SK-N-SH (cell line): ENCODE results near the gene RIN3.

ENCODE experiments used
- EP300 ChIP-seq, 2 experiments: IDR thresholded peaks; 2 replicates each; pipeline versions ENCODE4 v1.4.0 to v1.6.1; 2012; ENCODE audit warnings: borderline replicate concordance in 1 of 2, low read depth in 1 of 2, low read length in 1 of 2
- EZH2phosphoT487 ChIP-seq: fragments of 200-600 bp; sonication (generic); IDR thresholded peaks from 2 replicates; pipeline ENCODE4 v1.6.1; 2017; ENCODE audit warnings: low read depth, mixed run types, mild to moderate bottlenecking, antibody characterized with exemption, moderate library complexity, borderline replicate concordance
- GABPA ChIP-seq: IDR thresholded peaks from 2 replicates; pipeline ENCODE4 v1.4.0; 2012; ENCODE audit warnings: low read depth, mild to moderate bottlenecking
- MXI1 ChIP-seq: IDR thresholded peaks from 2 replicates; pipeline ENCODE4 v1.6.1; 2012; ENCODE audit warnings: mild to moderate bottlenecking, low read depth, low read length, improper control_type of control experiment
- POLR2AphosphoS5 ChIP-seq: IDR thresholded peaks from 2 replicates; pipeline ENCODE4 v1.6.1; 2012; ENCODE audit warnings: low read depth, low read length
- SMC3 ChIP-seq: IDR thresholded peaks from 2 replicates; pipeline ENCODE4 v1.6.1; 2012; ENCODE audit warnings: low read depth, low read length, improper control_type of control experiment
- TF ChIP-seq, protein P1 (sequence below): fragments of 150-350 bp; IDR thresholded peaks from 2 replicates; pipeline ENCODE4 v1.6.1; 2017; ENCODE audit warnings: antibody characterized with exemption, low read length, low read depth, borderline replicate concordance
- TF ChIP-seq, protein P2 (sequence below): fragments of 200-600 bp; sonication (generic); IDR thresholded peaks from 2 replicates; pipeline ENCODE4 v1.6.1; 2017; ENCODE audit warnings: antibody characterized with exemption, mild to moderate bottlenecking, moderate library complexity
- TF ChIP-seq, protein P3 (sequence below): IDR thresholded peaks from 2 replicates; pipeline ENCODE4 v1.4.0; 2012; ENCODE audit warnings: low read depth
- TF ChIP-seq, protein P4 (sequence below): IDR thresholded peaks from 2 replicates; pipeline ENCODE4 v1.6.1; 2012; ENCODE audit warnings: mild to moderate bottlenecking, low read depth, low read length, moderate library complexity

DNA sequence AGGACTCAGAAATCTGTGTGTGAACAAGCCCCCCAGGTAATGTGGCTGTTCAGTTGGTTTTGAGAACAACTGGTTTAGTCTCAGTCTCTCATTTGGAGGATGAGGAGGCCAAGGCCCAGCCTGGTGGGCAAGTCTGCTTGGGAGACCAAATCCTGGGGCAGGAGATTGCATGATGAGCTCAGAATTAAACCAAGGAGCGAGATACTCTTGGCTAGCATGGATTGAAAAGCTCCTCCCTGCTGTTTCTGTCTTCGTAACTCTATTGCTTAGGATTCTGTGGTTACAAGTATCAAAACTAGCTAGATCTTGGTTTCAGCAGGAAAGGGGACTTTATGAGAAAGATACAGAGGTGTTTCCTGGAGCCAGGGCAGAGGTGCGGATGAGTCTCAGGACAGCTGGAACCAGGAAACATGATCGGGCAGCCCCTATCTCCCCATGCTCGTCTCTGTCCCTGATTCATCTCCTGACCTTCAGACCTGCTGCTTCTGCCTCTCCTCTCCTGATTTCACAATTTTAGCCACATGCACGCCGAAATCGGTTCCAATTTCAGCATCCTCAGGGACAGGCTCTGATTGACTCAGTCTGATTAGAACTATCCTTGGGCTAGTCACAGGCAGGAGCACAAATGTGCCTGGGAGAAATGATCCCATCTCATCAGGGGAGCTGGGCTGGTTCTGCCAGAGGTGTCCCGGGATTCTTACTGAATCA lies 40.2 kb upstream of the RIN3 start:
- TF ChIP-seq GABPA: no peak
- TF ChIP-seq, protein P1, sequence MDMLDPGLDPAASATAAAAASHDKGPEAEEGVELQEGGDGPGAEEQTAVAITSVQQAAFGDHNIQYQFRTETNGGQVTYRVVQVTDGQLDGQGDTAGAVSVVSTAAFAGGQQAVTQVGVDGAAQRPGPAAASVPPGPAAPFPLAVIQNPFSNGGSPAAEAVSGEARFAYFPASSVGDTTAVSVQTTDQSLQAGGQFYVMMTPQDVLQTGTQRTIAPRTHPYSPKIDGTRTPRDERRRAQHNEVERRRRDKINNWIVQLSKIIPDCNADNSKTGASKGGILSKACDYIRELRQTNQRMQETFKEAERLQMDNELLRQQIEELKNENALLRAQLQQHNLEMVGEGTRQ: no peak
- TF ChIP-seq POLR2AphosphoS5: no peak
- TF ChIP-seq, protein P2, sequence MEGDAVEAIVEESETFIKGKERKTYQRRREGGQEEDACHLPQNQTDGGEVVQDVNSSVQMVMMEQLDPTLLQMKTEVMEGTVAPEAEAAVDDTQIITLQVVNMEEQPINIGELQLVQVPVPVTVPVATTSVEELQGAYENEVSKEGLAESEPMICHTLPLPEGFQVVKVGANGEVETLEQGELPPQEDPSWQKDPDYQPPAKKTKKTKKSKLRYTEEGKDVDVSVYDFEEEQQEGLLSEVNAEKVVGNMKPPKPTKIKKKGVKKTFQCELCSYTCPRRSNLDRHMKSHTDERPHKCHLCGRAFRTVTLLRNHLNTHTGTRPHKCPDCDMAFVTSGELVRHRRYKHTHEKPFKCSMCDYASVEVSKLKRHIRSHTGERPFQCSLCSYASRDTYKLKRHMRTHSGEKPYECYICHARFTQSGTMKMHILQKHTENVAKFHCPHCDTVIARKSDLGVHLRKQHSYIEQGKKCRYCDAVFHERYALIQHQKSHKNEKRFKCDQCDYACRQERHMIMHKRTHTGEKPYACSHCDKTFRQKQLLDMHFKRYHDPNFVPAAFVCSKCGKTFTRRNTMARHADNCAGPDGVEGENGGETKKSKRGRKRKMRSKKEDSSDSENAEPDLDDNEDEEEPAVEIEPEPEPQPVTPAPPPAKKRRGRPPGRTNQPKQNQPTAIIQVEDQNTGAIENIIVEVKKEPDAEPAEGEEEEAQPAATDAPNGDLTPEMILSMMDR: no peak
- TF ChIP-seq, protein P3, sequence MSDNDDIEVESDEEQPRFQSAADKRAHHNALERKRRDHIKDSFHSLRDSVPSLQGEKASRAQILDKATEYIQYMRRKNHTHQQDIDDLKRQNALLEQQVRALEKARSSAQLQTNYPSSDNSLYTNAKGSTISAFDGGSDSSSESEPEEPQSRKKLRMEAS: no peak
- TF ChIP-seq SMC3: no peak
- TF ChIP-seq EZH2phosphoT487: no peak
- TF ChIP-seq, protein P4, sequence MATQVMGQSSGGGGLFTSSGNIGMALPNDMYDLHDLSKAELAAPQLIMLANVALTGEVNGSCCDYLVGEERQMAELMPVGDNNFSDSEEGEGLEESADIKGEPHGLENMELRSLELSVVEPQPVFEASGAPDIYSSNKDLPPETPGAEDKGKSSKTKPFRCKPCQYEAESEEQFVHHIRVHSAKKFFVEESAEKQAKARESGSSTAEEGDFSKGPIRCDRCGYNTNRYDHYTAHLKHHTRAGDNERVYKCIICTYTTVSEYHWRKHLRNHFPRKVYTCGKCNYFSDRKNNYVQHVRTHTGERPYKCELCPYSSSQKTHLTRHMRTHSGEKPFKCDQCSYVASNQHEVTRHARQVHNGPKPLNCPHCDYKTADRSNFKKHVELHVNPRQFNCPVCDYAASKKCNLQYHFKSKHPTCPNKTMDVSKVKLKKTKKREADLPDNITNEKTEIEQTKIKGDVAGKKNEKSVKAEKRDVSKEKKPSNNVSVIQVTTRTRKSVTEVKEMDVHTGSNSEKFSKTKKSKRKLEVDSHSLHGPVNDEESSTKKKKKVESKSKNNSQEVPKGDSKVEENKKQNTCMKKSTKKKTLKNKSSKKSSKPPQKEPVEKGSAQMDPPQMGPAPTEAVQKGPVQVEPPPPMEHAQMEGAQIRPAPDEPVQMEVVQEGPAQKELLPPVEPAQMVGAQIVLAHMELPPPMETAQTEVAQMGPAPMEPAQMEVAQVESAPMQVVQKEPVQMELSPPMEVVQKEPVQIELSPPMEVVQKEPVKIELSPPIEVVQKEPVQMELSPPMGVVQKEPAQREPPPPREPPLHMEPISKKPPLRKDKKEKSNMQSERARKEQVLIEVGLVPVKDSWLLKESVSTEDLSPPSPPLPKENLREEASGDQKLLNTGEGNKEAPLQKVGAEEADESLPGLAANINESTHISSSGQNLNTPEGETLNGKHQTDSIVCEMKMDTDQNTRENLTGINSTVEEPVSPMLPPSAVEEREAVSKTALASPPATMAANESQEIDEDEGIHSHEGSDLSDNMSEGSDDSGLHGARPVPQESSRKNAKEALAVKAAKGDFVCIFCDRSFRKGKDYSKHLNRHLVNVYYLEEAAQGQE: no peak
- TF ChIP-seq MXI1: no peak
- no peak for TF ChIP-seq EP300 (IDR thresholded peaks at IDR 0.05; ENCODE audit: borderline replicate concordance in 1 of 2, low read depth in 1 of 2, low read length in 1 of 2)
